Esophagus squamous epithelium (tissue), 5 donors: ENCODE data around the gene S100A14. TPM values are rescaled to one million over a fixed set of nuclear protein-coding genes. Genes with fewer than 3 reads are reported as not detected.
"Not testable (repeated sequence)": the region's sequence is repeated elsewhere in the genome, so short reads cannot be mapped to it uniquely, and the experiment has no call there.

Source experiments
- DNase-seq: peaks from one replicate; lab custom pipeline; 2025; lab: John Stamatoyannopoulos, UW
- H3K27ac ChIP-seq, 4 donors: fragments of 200-600 bp; sonication (generic); one replicate each; pipeline ENCODE4 v1.5.1; 2016 to 2019; ENCODE audit warnings: mild to moderate bottlenecking in 1 of 4
- H3K27me3 ChIP-seq, 4 donors: fragments of 200-600 bp; sonication (generic); 1 replicate in 3 of 4; 2 replicates in 1 of 4; pipeline versions ENCODE4 v1.5.1 to v1.6.0; 2017 to 2021; ENCODE audit warnings: antibody characterized with exemption in 1 of 4
- H3K36me3 ChIP-seq, 3 donors: fragments of 200-600 bp; sonication (generic); one replicate each; pipeline ENCODE4 v1.5.1; 2016 to 2019
- H3K4me1 ChIP-seq, 3 donors: fragments of 200-600 bp; sonication (generic); one replicate each; pipeline ENCODE4 v1.5.1; 2017 to 2019
- H3K4me3 ChIP-seq, 4 donors: fragments of 200-600 bp; sonication (generic); 1 replicate in 3 of 4; 2 replicates in 1 of 4; pipeline ENCODE4 v1.5.1; 2016 to 2019; ENCODE audit warnings: mild to moderate bottlenecking in 2 of 4, moderate library complexity in 1 of 4
- H3K9me3 ChIP-seq, 3 donors: fragments of 200-600 bp; sonication (generic); one replicate each; pipeline ENCODE4 v1.5.1; 2016 to 2019
- POLR2A ChIP-seq, 4 donors: fragments of 450-650 bp; IDR thresholded peaks; one replicate each; pipeline ENCODE4 v1.6.1; 2017; ENCODE audit warnings: antibody characterized with exemption in 4 of 4, mild to moderate bottlenecking in 4 of 4, moderate library complexity in 3 of 4
- WGBS, 2 donors: methylation state at CpG; one replicate each; pipeline ENCODE4 v1.1.5; 2018; 5-methylcytosine and 5-hydroxymethylcytosine counted together
- intact Hi-C: fragments of 100-400 bp; cut with DNase I; formaldehyde crosslinking; loops from one replicate; pipeline ENCODE4 v1.15.0; 2022
- total RNA-seq, 4 donors: library from RNA; depleted of rRNA; stranded (reverse); fragments of >200 nt; gene quantifications; one replicate each; pipeline ENCODE4 v1.1.0, GENCODE V29; 2016
- TF ChIP-seq, protein P1 (sequence below), 6 experiments: fragments of 450-650 bp in 4 of 6; fragments of 200-600 bp in 2 of 6; sonication (generic) in 2 of 6; IDR thresholded peaks; one replicate each; pipeline ENCODE4 v1.5.1; 2016 to 2019; ENCODE audit warnings: antibody characterized with exemption in 6 of 6, mild to moderate bottlenecking in 4 of 6, moderate library complexity in 4 of 6
- donor health status: DM: yes; HTN: yes; CAD: no.

Gene S100A14
- total RNA-seq, 4 donors from 2014 or later = 1,580 to 2,481 (median 2,030) TPM

DNA sequence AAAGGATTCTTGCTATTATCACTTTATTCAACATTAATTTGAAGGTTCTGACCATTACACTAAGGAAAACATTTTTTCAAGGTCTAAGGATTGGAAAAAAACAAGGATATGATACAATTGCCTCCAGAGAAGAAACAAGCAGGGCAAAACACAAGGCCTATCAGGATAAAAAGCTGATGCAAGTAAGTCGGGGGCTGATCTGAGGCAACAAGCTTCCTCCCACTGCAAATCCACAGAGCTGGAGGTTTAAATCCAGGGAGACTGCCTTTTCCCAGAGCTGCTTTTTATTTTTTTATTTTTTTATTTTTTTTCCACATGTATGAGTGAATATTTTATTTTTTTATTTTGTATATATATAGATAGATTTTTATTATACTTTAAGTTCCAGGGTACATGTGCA is 31.1 kb downstream of the S100A14 start:
- intact Hi-C loops = no loop called here

DNA sequence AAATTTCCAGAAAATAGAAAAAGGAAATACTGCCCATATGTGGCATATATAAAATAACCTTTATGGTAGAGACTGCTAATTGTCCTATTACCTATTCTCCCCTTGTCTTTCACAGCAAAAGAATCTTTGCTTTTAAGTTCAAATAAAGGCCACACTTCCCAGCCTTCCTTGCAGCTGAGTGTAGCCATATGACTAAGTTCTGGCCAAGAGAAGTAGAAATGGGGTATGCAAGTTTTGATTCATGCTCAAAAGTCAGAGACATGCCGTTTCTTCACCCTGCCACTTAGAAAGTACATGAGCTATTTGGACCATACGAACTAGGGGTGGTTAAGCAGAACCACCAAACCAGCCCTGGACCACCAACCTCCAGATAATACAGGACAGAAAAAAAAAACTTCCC is 32.1 kb downstream of the S100A14 start:
- Histone ChIP-seq H3K27ac (no peak overlapping the region), H3K4me1 (no peaks in the 10 kb centered on the region), H3K9me3 (no peaks in the 10 kb centered on the region), H3K27me3 (no peaks in the 10 kb centered on the region), H3K4me3 (no peak overlapping the region), H3K36me3 (no peaks in the 10 kb centered on the region)
- DNase-seq = no peak
- no peak for TF ChIP-seq POLR2A (IDR thresholded peaks at IDR 0.05)
- TF ChIP-seq, protein P1, sequence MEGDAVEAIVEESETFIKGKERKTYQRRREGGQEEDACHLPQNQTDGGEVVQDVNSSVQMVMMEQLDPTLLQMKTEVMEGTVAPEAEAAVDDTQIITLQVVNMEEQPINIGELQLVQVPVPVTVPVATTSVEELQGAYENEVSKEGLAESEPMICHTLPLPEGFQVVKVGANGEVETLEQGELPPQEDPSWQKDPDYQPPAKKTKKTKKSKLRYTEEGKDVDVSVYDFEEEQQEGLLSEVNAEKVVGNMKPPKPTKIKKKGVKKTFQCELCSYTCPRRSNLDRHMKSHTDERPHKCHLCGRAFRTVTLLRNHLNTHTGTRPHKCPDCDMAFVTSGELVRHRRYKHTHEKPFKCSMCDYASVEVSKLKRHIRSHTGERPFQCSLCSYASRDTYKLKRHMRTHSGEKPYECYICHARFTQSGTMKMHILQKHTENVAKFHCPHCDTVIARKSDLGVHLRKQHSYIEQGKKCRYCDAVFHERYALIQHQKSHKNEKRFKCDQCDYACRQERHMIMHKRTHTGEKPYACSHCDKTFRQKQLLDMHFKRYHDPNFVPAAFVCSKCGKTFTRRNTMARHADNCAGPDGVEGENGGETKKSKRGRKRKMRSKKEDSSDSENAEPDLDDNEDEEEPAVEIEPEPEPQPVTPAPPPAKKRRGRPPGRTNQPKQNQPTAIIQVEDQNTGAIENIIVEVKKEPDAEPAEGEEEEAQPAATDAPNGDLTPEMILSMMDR (IDR thresholded peaks at IDR 0.05) = no peak
- intact Hi-C loops = no loop called here
- WGBS, 2 donors = 63 to 70% methylated on average over 1 to 2 of the region's 2 CpGs

More for the DNA sequence above, 31.1 kb downstream of the S100A14 start:
- no peaks in the 10 kb centered on the region for H3K36me3 ChIP-seq
- H3K9me3 ChIP-seq = no peaks in the 10 kb centered on the region
- no peaks in the 10 kb centered on the region for H3K27me3 ChIP-seq
- no peak for DNase-seq
- no peak for TF ChIP-seq POLR2A (IDR thresholded peaks at IDR 0.05)
- TF ChIP-seq, protein P1 (IDR thresholded peaks at IDR 0.05) = no peak
- no peaks in the 10 kb centered on the region for H3K4me1 ChIP-seq
- H3K4me3 ChIP-seq = no peak overlapping the region
- WGBS, 2 donors = 80 to 82% methylated on average over 1 of the region's 1 CpG
- no peak overlapping the region for H3K27ac ChIP-seq

DNA sequence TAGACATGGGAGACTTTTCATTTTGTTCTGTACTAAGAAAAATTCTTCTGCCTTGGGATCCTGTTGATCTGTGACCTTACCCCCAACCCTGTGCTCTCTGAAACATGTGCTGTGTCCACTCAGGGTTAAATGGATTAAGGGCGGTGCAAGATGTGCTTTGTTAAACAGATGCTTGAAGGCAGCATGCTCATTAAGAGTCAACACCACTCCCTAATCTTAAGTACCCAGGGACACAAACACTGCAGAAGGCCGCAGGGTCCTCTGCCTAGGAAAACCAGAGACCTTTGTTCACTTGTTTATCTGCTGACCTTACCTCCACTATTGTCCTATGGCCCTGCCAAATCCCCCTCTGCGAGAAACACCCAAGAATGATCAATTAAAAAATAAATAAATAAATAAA is 32.6 kb downstream of the S100A14 start:
- H3K27ac ChIP-seq, intact Hi-C loops, H3K4me1 ChIP-seq, H3K4me3 ChIP-seq, DNase-seq, H3K27me3 ChIP-seq, H3K9me3 ChIP-seq, H3K36me3 ChIP-seq: not testable (repeated sequence)
- 67% methylated on average over 1 of the region's 3 CpGs; no CpG with 5 or more reads in 1 of the 2 donors for WGBS, 2 donors

DNA sequence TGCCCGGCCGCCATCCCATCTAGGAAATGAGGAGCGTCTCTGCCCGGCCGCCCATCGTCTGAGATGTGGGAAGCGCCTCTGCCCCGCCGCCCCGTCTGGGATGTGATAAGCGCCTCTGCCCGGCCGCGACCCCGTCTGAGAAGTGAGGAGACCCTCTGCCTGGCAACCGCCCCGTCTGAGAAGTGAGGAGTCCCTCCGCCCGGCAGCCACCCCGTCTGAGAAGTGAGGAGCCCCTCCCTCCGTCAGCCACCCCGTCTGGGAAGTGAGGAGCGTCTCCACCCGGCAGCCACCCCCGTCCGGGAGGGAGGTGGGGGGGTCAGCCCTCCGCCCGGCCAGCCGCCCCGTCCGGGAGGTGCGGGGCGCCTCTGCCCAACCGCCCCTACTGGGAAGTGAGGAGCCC is 33.3 kb downstream of the S100A14 start:
- DNase-seq, H3K4me3 ChIP-seq, H3K27ac ChIP-seq, H3K27me3 ChIP-seq, H3K4me1 ChIP-seq, intact Hi-C loops, H3K36me3 ChIP-seq, H3K9me3 ChIP-seq: not testable (repeated sequence)
- WGBS, 2 donors = no CpG with 5 or more reads among the region's 34 CpGs

DNA sequence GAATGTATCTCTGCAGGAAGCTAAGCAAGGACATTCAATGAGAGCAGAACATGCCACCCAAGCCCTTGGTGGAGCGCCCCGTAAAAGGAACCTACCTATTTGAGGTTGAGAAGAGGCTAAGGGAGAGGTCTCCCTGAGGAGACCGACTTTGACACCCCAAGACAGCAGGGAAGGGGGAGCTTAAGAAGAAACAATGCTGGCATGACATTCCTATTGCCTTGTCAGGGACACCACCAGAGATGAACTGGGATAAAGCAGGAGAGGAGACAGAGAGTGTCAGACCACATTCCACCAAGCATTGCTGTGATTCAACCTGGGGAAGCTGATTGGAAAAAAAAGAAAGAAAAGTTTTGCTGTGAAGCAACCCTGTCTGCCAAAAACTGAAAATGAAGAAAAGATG is 37.2 kb downstream of the S100A14 start:
- H3K4me1 ChIP-seq = peaks cover 0 to 45% (median 21%) of the 10 kb centered on the region in 3 donors
- TF ChIP-seq, protein P1 (IDR thresholded peaks at IDR 0.05) = no peak
- TF ChIP-seq POLR2A (IDR thresholded peaks at IDR 0.05) = no peak
- no peaks in the 10 kb centered on the region for H3K9me3 ChIP-seq
- intact Hi-C loops = loop anchor here (5.0 kb wide), 1 partner anchor 33 kb away; the partner anchor contains the start of gene S100A16
- H3K4me3 ChIP-seq = no peak overlapping the region
- no peaks in the 10 kb centered on the region for H3K27me3 ChIP-seq
- no peak overlapping the region for H3K27ac ChIP-seq
- H3K36me3 ChIP-seq = no peaks in the 10 kb centered on the region
- WGBS, 2 donors = 87 to 90% methylated on average over 3 of the region's 3 CpGs
- no peak for DNase-seq

DNA sequence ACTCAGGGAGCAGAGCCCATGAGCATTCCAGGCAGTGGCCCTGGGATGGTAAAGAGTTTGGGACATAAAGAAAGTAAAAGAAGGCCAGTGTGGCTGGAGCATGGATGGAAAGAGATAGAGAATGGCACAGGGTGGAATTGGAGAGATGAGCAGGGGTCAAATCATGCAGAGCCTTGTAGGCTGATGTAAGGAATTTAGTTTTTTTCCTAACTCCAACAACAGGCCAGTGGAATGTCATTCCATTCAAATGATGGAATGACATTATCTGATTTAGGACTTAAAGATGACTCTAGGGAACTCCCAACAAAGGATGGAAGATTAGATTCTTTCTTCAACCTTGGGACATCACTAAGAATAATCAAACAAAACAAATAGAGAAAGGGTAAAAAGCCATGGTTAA is 37.6 kb downstream of the S100A14 start:
- intact Hi-C loops = loop anchor here (5.0 kb wide), 1 partner anchor 34 kb away; the partner anchor contains the start of gene S100A16

More for the DNA sequence above, 37.6 kb downstream of the S100A14 start:
- Histone ChIP-seq H3K27me3 (no peaks in the 10 kb centered on the region), H3K9me3 (no peaks in the 10 kb centered on the region), H3K36me3 (no peaks in the 10 kb centered on the region), H3K27ac (no peak overlapping the region), H3K4me3 (no peak overlapping the region), H3K4me1 (peaks cover 0 to 50% (median 23%) of the 10 kb centered on the region in 3 donors)
- TF ChIP-seq POLR2A (IDR thresholded peaks at IDR 0.05) = no peak
- TF ChIP-seq, protein P1 (IDR thresholded peaks at IDR 0.05) = no peak
- no peak for DNase-seq
